Measurements from ENCODE around the gene LSM6. TPM values are rescaled to one million over a fixed set of nuclear protein-coding genes. Genes with fewer than 3 reads are reported as not detected.

The LSM6 gene
- total and polyA plus RNA-seq, 11 donors, result 9.9 to 28.3 (median 12.1) TPM

DNA sequence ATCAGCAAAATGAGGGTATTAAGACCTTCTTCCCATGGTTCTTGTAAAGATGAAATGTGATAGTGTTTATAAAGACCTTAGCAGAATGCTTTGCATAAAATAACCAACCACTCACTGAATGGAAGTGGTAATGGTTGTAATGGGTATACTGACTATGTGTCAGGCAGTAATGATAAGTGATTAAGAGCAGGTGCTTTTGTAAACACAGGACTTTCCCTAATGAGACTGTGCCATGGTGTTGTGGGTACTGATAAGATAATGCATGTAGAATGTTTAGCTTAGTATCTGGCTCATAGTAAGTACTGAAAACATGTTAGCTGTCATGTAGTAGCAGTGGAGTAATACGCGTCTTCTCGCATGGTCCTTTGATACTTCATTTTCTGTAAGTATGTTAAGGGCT is 6.9 kb downstream of the LSM6 start:
- Histone ChIP-seq H3K27ac (no peak overlapping the region), H3K4me1 (peaks cover 0 to 39% (median 27%) of the 10 kb centered on the region in 12 donors), H3K4me3 (no peak overlapping the region), H3K27me3 (no peaks in the 10 kb centered on the region), H3K9me3 (no peaks in the 10 kb centered on the region), H3K36me3 (peaks cover 0 to 51% (median 43%) of the 10 kb centered on the region in 9 donors)
- WGBS, 4 donors, result 74 to 95% (median 81%) methylated on average over 3 of the region's 3 CpGs
- intact Hi-C loops (cut with DNase I), result no loop called here
- ATAC-seq, result no peak
- TF ChIP-seq, protein P1, sequence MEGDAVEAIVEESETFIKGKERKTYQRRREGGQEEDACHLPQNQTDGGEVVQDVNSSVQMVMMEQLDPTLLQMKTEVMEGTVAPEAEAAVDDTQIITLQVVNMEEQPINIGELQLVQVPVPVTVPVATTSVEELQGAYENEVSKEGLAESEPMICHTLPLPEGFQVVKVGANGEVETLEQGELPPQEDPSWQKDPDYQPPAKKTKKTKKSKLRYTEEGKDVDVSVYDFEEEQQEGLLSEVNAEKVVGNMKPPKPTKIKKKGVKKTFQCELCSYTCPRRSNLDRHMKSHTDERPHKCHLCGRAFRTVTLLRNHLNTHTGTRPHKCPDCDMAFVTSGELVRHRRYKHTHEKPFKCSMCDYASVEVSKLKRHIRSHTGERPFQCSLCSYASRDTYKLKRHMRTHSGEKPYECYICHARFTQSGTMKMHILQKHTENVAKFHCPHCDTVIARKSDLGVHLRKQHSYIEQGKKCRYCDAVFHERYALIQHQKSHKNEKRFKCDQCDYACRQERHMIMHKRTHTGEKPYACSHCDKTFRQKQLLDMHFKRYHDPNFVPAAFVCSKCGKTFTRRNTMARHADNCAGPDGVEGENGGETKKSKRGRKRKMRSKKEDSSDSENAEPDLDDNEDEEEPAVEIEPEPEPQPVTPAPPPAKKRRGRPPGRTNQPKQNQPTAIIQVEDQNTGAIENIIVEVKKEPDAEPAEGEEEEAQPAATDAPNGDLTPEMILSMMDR (IDR thresholded peaks at IDR 0.05), result no peak
- no peak for TF ChIP-seq POLR2A (IDR thresholded peaks at IDR 0.05)
- no peak for DNase-seq

DNA sequence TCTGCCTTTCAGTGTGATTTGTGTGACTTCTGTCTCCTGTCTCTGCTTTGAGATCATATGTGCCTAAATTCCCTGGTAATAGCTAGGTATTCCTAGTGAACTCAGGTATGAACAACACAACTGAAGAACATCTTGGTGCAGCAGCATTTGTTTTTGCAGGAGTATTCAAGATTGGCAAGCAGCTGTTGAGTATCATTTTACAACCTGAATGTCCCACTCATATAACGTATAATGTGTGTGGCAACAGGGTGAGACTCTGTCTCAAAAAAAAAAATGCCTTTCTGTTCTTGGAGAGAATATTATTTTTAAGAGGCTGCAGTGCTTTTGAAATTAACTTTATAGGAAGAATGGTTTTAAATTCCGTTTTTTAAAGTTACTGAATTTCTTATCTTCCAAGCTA is 7.7 kb downstream of the LSM6 start:
- Histone ChIP-seq H3K9me3 (no peaks in the 10 kb centered on the region), H3K27ac (no peak overlapping the region), H3K4me3 (no peak overlapping the region), H3K36me3 (peaks cover 0 to 58% (median 51%) of the 10 kb centered on the region in 9 donors), H3K4me1 (peaks cover 0 to 31% (median 20%) of the 10 kb centered on the region in 12 donors), H3K27me3 (no peaks in the 10 kb centered on the region)
- ATAC-seq (no peak), DNase-seq (no peak)
- 90 to 93% (median 92%) methylated on average over 2 of the region's 2 CpGs for WGBS, 4 donors
- TF ChIP-seq POLR2A (IDR thresholded peaks at IDR 0.05), result no peak
- TF ChIP-seq, protein P1 (IDR thresholded peaks at IDR 0.05), result no peak
- intact Hi-C loops (cut with DNase I), result no loop called here

DNA sequence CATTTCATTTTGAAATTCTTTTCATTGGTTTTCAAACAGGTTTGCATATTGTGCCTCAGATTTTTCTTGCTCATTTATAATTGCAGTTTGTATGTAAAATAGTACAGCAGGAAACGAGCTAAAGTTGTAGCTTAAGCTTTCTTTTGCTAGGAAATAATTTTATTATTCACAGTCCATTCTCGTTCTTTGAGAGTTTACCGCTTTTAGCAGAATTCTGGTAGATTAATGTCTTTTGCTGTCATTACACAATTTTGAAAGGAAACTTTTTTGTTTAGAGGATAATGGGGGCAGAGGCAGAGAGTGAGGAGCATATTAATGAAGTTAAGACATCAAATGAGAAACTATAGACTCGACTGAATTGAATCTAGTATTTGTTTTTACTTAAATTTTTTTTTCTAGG is 10.5 kb downstream of the LSM6 start:
- H3K9me3 ChIP-seq, result no peaks in the 10 kb centered on the region
- H3K27ac ChIP-seq, result no peak overlapping the region
- DNase-seq, result no peak
- intact Hi-C loops (cut with DNase I), result no loop called here
- ATAC-seq, result no peak
- no peak overlapping the region for H3K4me3 ChIP-seq
- peaks cover 0 to 12% (median under 1%) of the 10 kb centered on the region in 12 donors for H3K4me1 ChIP-seq
- no peak for TF ChIP-seq POLR2A (IDR thresholded peaks at IDR 0.05)
- TF ChIP-seq, protein P1 (IDR thresholded peaks at IDR 0.05), result no peak
- H3K27me3 ChIP-seq, result no peaks in the 10 kb centered on the region
- H3K36me3 ChIP-seq, result peaks cover 0 to 84% (median 79%) of the 10 kb centered on the region in 9 donors
- WGBS, 4 donors, result 91 to 94% (median 93%) methylated on average over 4 of the region's 4 CpGs

DNA sequence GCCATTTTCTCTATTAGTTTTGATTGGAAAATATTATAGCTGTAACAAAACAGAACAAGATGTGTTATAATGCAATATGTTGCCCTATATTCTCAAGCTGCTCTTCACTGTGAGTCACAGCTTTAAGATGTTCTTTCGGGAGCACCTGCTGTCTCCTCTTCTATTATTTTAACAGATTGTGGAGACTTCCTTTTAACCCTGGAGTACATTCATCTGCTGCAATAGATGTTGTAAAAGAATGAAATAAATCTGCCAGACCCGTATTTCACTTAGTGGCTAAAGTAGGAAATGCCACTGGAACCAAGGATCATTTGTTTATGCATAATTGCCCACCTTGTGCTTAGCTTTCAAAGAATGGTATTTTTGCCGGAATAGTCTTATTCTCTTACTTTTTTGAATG is 11.1 kb downstream of the LSM6 start:
- H3K36me3 ChIP-seq, result peaks cover 0 to 89% (median 80%) of the 10 kb centered on the region in 9 donors
- intact Hi-C loops (cut with DNase I), result no loop called here

More for the DNA sequence above, 11.1 kb downstream of the LSM6 start:
- Histone ChIP-seq H3K9me3 (no peaks in the 10 kb centered on the region), H3K27me3 (no peaks in the 10 kb centered on the region), H3K27ac (no peak overlapping the region), H3K4me1 (peaks cover 0 to 12% (median 5%) of the 10 kb centered on the region in 12 donors), H3K4me3 (no peak overlapping the region)
- ATAC-seq (no peak), DNase-seq (no peak)
- no peak for TF ChIP-seq POLR2A (IDR thresholded peaks at IDR 0.05)
- TF ChIP-seq, protein P1 (IDR thresholded peaks at IDR 0.05), result no peak
- 58 to 74% (median 67%) methylated on average over 3 of the region's 3 CpGs for WGBS, 4 donors

Data from heart left ventricle (tissue), 16 donors.